CD4-positive, alpha-beta T cell treated with Interleukin-1 beta for 1 hour (primary cell): ENCODE results near the gene NELFA.
"Not testable (repeated sequence)": the region's sequence is repeated elsewhere in the genome, so short reads cannot be mapped to it uniquely, and the experiment has no call there.

Experiments
- DNase-seq, 2 donors: peaks; one replicate each; pipeline ENCODE4 v3.0.0-alpha.2; 2020 to 2022

Gene NELFA

GRCh38 chr4:1993718-1994516 lies 14.9 kb downstream of the NELFA start:
- not testable (repeated sequence) for DNase-seq

DNA sequence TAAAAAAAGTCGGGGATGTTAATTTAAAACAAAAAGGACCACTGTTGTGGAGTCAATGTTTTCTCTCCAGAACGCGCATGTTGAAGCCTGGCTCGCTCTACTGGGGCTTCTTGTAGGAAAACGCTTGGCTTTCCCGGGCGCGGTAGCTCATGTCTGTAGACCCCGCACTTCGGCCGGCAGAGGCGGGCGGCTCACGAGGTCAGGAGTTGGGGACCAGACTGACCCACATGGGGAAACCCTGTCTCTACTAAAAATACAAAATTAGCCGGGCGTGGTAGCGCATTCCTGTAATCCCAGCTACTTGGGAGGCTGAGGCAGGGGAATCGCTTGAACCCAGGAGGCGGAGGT lies 15.6 kb downstream of the NELFA start:
- no peak for DNase-seq

DNA sequence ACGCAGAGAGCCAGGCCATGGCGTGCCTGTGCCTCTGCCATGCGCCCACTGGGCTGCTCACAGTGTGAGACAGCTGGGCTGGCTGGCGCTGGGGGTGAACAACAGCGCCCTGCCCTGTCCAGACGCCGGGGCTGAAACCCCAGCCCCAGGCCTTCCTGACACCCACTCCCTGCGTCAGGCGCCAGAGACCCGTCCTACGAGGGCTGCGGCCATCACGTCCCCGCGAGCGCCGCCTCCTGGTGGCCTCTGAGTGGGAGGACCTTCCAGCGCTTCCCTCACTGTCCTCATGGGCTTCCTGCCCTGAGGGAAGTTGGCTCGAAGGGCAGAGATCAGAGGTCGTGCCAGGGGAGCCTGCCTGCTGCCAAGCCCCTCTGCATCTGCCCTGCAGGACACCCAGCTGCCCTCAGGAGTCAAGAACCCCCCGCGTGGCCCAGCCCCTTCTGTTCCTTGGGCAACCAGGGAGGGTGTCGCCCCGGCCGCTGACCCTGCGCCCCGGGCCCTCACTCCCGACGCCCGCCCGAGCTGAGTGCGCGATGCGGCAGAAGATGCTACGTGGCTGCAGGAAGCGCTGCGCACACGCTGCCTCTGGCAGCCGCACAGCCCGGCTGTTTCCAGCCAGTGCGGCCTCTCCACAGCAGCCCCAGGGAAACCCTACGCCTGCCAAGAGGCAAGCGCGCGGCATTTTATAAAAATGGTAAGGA lies 16.2 kb downstream of the NELFA start:
- DNase-seq = no peak

DNA sequence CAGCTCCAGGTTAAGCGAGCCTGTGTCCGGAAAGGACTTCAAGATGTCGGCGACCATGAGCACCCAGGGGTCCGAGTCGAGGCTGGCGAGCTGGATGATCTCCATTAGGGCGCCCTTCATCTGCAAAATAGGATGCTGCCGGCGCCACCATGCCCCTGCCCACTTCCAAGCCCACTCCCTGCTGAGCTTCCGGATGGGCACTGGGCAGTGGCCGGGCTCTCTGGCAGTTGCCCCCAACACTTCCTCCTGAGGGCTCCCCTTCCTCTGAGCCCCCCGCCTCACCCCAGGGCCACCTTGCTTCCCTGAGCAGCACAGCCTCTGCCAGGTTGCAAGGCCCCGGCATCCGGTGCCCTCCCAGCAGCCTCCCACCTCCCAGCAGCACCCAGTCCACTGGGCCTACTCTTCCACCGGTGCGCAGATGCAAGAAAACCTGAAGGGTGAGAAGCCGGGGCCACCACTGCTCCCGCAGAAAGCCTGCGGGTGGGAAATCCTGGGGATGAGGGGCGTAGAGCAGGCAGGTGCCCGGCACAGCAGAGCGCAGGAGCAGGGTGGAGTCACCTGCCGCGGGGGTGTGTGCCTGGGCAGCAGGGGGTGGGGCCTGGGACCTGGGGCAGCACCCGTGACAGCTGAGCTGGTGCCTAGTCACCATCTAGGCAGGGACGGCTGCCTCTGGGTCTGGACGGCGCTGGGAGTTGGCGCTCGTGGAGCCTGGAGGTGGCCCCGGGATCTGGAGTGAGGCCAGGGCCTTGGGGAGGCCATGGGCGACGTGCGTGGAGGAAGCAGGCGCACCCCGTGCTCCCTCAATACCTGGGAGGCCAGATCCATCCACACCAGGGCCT lies 17.0 kb downstream of the NELFA start:
- DNase-seq = no peak

DNA sequence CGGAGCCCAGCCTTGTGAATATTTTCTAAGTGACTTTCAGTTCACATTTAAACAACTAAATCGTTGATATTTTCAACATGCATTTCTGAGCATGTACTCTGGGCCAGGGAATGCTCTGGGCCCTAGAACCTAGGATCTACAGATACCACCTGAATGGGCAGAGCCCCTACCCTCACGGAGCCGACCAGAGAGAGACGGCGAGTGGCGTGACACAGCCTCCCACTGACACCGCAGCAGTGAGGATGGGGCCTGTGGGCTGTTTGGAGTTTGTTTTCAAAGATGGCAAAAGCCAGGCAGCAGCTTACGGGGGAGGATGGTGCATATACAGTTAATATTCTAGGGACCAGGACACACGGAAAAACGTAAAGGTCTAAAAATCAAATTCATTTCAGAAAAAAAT lies 17.7 kb downstream of the NELFA start:
- DNase-seq = no peak

DNA sequence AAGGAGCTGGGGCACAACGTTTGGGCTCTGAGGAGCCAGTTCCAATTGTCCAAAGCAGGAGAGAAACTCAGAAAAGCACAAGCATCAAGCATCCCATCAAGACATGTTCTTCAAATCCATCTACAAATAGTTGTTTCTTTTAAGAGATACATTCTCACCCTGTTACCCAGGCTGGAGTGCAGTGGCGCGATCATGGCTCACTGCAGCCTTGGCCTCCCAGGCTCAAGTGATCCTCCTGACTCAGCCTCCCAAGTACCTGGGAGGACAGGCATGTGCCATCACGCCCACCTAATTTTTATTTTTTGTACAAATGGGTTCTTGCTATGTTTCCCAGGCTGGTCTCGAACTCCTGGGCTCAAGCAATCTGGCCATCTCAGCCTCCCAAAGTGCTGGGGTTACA lies 18.1 kb downstream of the NELFA start:
- DNase-seq = no peak

- DNase-seq = no peak
Measured at GRCh38 chr4:1990348-1990645, 18.5 kb downstream of the NELFA start.

DNA sequence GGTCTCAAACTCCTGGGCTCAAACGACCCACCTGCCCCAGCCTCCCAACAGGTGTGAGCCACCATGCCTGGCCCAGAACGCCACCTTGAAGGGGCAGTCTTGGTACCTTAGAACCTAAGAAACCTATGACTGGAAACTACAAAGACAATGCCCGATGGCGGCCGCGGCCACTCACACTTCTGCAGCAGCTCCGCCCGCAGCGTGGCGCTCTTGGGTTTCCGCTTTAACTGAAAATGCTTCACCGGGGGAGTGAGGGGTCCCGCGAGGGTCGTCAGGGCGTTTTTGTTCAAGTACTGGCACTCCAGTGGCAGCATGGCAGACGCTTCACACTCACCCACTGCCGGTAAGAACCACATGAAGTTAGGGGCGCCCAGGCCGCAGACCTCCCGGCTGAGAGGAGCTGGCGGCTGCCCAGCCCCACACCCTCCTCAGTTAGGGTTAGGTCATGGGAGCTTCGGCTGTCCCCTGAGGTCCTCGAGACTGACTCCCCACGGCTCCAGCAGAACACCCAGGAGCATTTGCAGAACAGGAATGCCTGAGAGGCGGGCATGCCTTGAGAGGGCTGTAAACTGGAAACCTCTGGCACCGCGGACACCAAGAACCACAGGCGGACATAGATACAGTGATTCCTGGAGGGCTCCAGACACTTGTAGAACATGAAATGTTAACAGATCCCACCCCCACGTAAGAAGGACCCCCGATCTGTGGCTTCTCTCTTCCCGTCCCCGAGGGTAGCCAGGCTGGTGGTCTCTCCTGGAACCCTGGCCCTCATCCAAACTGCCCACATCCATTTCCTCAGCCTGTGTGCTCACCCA lies 19.0 kb downstream of the NELFA start:
- DNase-seq = no peak

GRCh38 chr4:1988327-1988724 lies 20.4 kb downstream of the NELFA start:
- DNase-seq = no peak

DNA sequence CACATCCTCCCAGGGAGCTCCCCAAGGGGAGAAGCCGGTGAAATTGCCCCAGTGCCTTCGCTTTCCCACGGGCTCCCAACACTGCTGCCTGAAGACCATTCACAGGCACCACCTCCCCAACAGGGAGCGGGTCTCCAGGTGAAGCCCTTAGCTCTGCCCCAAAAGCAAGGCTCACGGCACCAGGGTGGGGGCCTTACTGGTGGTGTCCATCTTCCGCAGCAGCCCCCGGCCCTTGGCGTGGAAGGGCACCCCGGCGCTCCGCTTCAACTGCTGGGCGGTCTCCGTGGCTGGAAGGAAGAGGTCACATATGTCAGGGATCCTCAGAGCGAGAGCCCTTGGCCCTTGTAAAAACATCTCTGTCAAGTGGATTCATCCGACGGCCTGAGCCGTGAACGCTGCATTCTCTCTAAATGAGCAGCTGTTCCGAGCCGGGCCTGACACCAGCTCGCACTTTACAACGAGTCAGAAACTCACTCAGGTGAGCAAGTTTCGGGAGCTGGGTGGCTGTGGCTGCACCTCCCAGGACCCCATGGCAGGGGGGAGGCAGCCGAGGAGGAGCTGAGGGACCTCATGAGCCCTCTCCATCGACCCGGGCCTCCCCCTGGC lies 20.9 kb downstream of the NELFA start:
- no peak for DNase-seq

GRCh38 chr4:1987296-1987695 lies 21.5 kb downstream of the NELFA start:
- DNase-seq = no peak

GRCh38 chr4:1986578-1987210 lies 22.1 kb downstream of the NELFA start:
- no peak for DNase-seq

- DNase-seq = no peak
Measured at GRCh38 chr4:1985780-1986577, 22.8 kb downstream of the NELFA start.

DNA sequence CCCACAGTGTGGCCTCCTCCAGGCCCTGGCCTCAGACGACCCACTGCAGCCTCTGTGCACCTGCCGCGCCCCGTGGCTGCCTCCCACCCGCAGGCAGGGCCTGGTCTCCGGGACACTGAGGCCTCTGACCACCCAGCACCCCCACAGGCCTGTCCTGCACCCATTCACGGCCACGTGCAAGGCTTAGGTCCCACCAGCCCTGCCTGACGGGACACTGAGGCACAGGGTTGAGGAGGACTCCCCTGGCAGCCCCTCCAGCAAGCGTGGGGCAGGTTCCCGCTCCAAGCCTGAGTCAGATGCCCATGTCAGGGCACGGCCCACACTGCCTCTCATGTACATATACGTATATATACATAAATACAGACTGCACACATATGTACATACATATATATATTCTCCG lies 23.5 kb downstream of the NELFA start:
- no peak for DNase-seq

GRCh38 chr4:1984406-1985191 lies 24.2 kb downstream of the NELFA start:
- DNase-seq = no peak

DNA sequence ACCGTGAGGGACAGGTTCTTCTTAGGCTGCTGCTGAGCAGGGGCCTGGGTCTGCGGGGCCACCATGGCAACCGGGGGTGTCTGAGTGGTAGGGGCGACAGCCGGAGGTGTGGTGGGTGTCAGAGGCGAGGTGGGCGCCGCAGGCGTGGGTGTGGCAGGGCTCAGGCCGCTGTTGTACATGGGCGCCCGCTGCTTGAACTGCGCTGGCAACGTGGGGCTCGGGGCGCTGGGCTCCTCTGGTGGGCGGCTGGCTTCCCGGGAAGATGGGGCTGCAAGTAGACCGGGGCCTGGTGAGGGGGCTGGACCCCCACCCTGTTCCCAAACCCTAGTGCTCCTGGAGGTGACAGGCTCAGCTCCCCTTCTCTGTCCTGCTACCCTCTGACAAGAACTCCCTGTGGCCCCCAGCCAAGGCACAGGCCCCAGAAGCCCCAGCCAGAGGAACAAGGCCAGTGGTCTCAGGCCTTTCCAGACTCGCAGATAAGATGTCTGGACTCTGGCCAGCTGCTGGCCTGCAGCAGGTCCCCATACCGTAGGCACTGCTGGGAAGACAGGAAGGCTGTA lies 24.8 kb downstream of the NELFA start:
- no peak for DNase-seq

DNA sequence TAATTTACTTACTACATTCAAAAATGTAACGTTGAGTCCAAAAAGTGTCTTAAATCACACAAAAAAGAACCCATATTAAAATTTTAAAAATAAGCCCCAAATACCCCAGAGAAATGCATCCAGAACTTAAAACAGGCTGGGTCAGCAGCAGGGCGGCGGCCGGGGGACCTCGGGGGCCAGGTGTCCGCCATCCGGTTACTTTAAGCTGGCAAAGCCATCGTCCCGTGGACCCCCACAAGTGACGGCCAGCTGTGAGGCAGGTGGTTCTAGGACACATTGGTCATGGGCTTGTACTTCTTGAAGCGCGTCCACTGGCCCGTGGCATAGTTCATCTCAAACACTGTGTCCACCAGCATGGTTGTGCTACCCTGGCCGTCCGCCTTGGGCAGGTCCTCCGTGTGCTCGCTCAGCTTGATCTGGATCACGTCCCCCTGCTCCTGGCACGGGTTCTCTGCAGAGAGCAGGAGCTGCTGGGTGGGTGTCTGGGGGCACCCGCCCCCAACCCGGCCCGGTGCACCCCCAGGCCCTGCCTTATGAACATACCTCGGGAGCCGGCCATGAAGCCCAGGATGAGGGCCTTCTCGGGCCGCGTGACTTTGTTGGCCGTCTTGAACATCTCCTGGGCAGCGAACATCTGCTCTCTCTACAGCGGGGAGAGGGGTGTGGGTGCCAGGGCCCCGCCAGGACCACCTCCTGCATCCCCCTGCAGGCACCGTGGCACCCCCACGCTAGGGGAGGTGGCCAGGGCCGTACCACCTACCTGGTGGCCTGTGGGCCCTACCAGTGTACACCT lies 25.5 kb downstream of the NELFA start:
- no peak for DNase-seq

DNA sequence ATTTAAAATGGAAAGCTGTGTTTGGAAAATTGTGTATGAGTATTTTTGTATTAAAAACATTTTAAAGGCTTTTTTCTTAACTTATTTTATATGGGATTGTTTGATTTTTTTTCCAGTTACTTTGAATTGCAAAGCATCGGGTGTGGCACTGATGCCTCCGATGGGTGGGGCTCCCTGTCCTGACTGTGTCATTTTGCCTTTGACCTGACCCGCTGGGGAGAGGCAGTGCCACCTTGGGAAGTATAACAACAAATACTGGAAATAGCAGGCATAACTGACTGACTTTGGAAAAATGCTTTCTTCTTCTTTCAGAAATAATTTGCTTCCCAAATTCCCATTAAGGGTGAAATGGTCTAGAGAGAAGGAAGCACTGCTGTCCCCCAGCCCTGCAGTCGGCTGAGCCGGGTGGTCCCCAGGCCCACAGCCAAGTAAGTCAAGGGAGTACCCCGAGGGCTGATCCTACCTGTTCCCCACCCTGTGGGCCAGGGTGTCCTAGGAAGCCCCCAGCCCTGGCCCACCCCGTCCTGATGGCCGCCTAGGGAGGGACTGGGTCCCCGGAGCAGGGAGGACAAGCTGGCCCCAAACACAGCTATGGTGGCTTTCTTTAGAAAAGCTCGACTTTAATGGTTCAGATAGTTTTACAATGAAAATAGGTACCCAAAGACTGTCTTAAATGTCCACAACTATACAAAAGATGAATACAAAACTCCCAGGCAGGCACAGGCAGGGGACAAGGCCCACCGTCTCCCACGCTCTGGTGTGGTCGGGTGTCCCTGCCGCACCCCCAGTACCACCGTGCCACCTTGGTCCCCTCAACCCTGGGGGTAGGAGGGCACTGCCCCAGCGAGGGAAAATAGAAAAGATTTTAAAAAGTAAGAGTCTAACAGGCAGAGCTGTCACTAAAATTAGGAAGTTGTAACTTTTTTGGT lies 26.4 kb downstream of the NELFA start:
- DNase-seq = no peak
